Raji (cell line): ENCODE results near the gene SMPX.

Experiments
- POLR2A ChIP-seq: IDR thresholded peaks from 2 replicates; pipeline ENCODE4 v1.6.1; 2011; ENCODE audit warnings: low read depth, low read length, control low read depth; ENCODE audit not compliant: insufficient read depth

Gene SMPX

DNA sequence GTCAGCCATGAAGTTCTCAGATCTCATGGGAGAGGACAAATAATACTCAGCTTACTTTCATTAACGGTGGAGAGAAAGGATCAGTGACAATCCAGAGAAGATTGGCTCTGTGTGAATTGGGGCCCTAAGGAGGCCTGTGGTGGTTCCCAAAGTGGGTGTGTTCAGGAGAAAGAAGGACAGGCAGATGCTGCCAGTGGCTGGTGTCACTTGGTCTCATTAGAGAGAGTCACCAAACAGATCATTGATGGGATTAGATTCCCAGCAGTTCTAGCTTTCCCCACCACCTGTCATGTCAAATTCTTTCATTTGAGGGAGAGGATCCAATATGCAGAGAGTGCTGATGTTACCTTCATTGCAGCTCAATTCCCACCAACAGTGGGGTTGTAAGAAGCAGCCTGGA, 8.0 kb downstream of the SMPX start:
- no peak for TF ChIP-seq POLR2A

GRCh38 chrX:21748235-21748634, 9.7 kb downstream of the SMPX start:
- TF ChIP-seq POLR2A, result no peak

- no peak for TF ChIP-seq POLR2A
These were observed 10.4 kb downstream of the SMPX start for GRCh38 chrX:21747558-21747957.

- TF ChIP-seq POLR2A, result no peak
These were observed 12.2 kb downstream of the SMPX start for GRCh38 chrX:21745756-21746155.

DNA sequence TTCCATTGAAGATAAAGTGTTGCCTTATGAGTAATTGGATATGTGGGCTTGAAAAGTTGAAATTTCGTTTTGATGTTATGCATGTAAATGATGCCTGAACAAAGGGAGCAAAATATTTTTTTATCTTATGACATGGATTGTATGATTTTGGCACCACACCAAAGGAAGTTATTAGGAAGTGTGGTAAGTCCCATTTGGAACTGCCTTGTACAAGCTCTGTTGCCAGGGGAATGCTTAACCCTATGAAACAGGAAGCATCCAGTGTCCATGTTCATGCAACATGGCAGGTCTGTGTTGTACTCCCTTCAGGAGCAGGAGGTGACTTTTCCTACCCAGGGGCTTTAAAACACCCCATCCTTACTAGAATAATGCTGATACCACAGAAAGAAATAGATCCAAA, 13.2 kb downstream of the SMPX start:
- no peak for TF ChIP-seq POLR2A

DNA sequence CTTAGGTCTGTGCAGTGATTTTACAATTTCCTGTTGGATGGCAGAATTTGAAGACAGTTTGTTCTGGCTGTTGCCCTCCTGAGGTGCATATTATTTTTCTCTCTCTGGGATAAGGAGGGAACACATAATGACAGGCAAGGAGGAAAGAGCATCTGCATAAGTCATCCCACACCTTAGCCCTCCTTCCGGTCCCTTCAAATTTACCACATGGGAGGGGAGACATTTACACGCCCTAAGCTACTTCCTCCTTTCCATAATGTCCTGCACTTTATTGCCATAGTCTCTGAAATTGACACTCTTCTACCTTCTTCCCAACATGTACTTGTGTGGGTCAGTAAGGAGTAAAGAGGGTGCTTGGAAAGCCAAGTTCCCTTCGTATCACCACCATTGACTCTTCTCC, 13.9 kb downstream of the SMPX start:
- TF ChIP-seq POLR2A, result no peak

DNA sequence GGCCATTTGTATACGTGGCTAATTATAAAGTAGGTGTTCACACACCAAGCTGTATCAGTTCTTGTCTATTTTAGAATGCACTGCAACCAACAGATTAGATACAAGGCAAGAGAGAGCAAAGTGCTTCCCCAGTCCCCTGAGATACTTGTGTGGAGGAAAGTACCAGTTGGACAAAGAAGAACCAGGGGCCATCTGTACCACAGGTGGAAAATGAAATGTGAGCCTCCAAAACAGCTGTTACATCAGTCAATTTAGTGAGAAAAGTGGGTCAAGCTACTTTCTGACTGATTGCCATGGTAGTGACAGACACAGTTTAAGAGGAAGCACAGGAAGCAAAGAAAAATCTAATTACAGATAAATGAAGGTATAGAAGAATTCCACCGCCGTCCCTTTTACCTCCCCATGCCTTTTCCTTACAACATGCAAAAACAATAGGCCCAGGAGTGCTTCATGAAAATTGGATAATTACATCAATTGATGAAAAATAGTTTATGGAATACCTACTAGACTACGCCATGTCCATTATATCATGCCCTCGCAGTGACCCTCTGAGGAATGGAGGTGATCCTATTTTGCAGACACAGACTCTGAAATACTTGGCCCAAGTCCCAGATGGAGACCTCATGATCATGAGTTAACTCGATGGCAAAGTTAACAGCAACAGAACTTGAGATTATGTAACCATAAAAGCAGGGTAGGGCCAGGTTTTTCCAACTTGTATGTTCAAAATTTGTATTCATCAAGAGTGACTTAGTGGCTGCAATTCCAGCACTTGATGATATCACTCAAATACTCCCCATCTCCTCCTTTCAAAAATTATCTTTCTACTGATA, 15.8 kb downstream of the SMPX start:
- no peak for TF ChIP-seq POLR2A

DNA sequence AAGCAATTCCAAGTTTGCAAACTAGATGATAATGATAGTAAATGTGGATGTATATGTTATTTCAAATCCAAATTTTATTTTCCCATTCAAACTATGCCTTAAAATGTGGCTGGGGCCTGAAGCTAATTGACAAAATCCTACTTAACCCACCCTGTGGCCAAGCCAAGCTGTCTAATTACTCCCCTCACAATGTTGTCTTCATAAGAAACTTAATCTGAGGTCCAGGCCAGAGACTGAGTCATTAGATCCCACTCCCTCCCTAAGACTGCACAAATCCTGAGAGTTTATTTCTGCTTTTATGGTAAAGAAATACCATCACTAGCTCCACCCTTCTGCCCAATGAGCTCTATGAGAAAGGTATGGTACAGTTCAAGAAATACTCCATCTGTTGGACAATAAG, 16.6 kb downstream of the SMPX start:
- no peak for TF ChIP-seq POLR2A

- no peak for TF ChIP-seq POLR2A
These were observed 17.3 kb downstream of the SMPX start for GRCh38 chrX:21740329-21741274.

GRCh38 chrX:21738950-21739287, 19.0 kb downstream of the SMPX start:
- TF ChIP-seq POLR2A, result no peak

GRCh38 chrX:21738210-21738949, 19.5 kb downstream of the SMPX start:
- TF ChIP-seq POLR2A, result no peak

DNA sequence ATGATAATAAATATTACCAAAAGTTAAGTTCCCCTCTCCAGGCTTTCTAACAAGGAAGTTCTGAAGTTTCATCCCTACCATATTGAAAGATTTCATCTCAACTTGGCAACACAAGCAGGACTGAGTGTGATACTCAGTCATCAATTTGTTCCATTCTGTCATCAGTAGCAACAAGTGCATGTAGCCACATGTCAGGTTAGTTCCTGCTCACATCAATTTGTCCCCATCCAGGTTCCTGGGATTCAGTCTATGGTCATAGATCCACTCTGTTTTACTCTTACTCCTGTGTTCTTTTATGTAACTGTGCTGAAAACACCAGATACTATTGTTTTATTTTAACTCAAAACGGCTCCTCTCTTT, 22.2 kb downstream of the SMPX start:
- no peak for TF ChIP-seq POLR2A

DNA sequence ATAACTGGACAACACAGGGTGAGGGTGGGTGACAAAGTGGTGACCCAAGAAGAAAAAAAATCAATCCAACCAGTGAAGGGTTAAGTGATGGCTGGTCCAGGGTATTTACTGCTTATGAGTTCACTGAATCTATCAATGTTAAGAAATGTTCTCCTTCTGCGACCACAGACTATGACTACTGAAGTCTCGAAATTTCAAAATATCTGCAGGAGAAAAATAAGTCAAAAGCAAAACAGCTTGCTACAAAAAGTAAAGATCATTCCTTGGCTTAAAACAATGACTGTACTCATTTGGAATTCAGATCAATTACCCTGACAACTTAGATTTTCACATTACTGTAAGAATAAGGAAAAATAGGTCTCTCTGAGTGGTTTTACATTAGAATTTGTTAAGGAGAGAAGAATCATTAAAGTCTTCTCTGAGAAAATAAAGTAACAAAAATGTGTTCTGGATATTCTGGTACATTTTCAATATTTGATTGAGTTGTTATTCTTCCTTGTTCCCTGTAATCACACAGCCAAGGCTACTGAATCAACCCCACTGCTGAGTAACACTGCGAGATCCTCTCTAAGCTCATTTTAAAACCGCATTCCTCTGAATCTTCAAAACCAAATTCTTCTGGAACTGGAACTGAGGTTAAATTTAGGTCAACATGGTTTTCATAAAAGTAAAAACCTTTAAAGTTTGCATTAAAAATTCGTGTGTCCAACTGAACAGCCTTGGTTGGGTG, 22.7 kb downstream of the SMPX start:
- TF ChIP-seq POLR2A, result no peak

- no peak for TF ChIP-seq POLR2A
These were observed 23.7 kb downstream of the SMPX start for GRCh38 chrX:21734175-21734574.

DNA sequence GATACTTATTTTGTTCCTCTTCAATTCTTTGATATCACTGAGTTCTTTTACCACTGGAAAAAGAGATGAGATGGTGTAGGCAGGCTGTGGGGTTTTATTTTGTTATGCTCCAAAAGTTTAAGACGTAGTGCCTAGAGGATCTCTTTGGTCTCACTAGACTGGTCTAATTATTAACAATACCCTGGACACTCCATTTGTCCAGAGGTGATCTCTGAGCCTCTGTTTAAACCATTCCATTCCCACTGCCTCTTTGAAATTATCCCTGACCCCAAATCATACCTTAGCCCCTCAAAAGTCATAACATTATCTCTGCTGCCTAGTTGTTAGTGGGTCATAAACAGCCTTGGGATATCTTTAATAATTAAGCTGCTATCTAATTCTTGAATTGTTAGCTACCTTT, 24.2 kb downstream of the SMPX start:
- TF ChIP-seq POLR2A, result no peak
